Measurements from ENCODE around the gene LRRC63.
A peak's percentile ranks its signal among the peaks of the same experiment; 100 is the strongest.
"Not testable (repeated sequence)": the region's sequence is repeated elsewhere in the genome, so short reads cannot be mapped to it uniquely, and the experiment has no call there.

Gene LRRC63, protein sequence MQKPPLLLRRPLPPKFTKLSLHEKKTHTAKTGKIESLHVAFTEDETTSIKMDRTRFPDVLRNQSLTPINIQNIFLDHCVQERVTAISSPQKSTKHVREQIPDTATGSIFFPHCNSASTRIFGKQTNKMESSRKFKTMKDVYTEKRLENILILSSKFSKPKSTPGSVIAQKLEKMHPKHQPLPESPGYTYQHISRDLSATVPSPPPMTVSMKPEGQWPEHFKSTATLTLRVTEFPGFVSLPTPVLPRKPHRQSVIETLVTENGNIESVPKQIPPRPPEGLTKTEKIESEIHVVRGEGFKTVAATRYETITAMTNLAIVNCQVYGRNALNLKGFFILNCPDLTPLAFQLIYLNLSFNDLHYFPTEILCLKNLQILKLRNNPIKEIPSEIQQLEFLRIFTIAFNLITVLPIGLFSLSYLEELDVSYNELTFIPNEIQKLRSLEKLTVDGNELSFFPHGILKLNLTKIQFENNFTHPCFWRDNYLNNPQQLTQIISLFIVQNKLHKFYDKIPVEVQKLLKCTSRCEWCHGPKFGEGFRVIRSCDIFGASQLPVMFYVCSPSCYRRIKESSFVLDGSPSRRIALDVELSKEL

DNA sequence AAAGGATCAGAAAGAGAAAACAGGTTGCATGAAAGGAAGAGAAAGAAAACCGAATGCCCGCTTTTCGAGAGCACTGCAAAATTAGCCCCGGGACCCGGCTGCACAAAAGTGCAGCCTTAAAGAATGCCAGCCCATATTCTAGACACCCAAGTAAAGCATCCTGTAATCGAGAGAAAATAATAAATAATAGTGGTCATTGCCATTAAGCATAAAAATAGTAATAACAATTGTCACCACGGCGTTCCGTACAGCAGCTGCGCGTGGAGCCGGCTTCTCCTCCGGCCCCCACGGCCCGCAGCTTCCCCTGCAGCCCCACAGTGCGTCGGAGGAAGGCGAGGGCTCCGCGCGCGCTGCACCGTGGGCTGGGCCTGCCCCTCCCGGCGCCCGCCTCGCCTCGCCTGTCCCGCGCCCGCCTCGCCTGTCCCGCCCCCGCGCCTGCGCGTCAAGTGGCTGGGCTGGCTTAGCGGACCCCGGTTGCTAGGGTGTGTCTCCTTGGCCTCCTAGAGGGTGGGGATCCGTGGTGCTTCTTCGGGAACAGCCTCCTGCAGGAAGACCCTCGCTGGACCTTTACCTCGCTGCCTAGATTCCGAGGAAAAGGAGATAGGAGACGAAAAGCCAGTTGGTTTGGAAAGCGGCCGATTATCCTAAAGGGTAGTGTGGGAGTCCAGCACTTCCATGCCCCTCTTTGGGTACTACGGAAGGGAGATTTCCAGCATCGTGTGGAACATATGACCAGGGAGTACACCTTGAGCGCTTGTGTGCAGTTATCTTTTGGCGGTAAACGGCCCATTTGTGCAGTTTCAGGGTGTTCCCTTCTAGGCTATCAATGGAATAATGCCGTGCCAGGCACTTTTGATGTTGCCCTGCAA lies at the start of gene LRRC63:
LRRC63 (plus strand) TSS at position 446 of the 869 bp plus-strand sequence. CDS start 1,107 bp downstream, outside the sequence.
- DNase-seq (ENCODE audit: low read depth in 2 of 2) = peak; percentile 74 to 80

DNA sequence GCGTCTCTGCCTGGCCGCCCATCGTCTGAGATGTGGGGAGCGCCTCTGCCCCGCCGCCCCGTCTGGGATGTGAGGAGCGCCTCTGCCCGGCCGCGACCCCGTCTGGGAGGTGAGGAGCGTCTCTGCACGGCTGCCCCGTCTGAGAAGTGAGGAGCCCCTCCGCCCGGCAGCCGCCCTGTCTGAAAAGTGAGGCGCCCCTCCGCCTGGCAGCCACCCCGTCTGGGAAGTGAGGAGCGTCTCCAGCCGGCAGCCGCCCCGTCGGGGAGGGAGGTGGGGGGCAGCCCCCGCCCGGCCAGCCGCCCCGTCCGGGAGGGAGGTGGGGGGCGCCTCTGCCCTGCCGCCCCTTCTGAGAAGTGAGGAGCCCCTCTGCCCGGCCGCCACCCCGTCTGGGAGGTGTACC lies 49.0 kb upstream of the LRRC63 start:
- DNase-seq (ENCODE audit: low read depth in 2 of 2) = not testable (repeated sequence)

DNA sequence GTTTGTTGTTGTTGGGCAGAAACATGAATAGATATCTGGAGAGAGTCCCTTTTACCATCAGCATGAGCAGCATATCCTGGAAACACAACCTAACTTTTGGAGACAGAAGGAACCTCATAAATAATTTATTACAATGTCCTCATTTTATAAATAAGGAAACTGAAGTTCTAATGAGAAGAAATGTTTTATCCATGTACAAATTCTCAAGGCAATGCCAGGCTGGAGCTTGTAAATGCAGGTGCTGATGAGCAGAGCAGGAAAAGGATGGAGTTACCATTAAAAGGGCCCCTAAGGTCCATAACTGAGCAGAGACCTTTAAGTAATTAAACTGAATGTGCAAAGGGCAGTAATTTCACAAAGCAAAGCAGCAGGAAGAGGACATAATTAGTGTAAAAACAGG lies 47.1 kb upstream of the LRRC63 start:
- DNase-seq (ENCODE audit: low read depth in 2 of 2) = no peak

DNA sequence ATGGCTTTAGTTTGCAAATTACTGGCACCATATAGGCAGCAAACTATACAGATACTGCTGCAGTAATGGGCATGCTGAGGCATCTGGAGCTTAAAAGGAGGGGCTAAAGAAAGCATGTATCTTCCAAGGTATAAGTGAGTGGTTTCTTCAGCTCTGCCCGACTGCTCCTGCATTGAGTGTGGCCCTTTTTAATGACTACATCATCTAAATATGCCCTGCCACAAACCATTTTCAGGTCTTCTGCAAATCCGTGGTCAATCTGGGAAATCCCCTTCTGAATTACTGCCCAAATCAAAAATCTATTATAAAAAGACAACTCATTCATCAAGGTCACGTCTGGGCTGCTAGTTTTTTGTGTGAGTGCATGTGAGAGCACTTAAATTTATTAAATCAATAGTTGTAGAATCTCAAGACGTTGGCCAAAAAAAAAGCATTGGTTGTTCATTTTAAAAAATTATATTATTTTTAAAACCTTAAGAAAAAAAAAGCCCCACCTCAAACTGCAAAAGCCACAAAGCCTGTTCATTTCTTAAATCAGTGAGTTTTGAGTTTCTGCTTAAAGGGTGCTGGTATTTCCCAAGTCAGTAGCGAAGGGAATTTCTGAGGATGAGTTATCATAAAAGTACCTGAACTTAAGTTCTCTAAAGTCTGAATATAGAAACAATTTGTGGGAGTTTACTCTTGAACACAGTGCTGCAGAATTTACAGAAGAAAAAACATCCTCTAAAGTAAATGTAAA lies 46.1 kb upstream of the LRRC63 start:
- peak in 1 of 2 donors; percentile 37 for DNase-seq (ENCODE audit: low read depth in 2 of 2)

DNA sequence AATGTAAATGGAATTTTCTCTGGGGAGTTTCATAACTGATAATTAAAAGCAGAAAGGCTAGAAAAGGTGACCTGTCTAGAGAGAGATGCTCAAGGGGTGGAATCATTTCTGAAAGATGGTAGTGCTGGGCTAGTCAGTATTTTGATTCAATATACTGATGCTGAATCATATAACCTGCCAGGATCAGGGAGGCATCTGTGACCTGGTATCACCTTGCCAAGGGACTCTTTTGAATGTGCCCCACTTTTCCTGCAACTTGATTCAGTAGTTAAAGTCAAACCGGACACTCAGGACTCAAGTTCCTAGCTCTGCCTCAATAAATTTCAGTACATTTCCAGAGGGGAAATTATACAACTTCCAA lies 45.5 kb upstream of the LRRC63 start:
- no peak for DNase-seq (ENCODE audit: low read depth in 2 of 2)

DNA sequence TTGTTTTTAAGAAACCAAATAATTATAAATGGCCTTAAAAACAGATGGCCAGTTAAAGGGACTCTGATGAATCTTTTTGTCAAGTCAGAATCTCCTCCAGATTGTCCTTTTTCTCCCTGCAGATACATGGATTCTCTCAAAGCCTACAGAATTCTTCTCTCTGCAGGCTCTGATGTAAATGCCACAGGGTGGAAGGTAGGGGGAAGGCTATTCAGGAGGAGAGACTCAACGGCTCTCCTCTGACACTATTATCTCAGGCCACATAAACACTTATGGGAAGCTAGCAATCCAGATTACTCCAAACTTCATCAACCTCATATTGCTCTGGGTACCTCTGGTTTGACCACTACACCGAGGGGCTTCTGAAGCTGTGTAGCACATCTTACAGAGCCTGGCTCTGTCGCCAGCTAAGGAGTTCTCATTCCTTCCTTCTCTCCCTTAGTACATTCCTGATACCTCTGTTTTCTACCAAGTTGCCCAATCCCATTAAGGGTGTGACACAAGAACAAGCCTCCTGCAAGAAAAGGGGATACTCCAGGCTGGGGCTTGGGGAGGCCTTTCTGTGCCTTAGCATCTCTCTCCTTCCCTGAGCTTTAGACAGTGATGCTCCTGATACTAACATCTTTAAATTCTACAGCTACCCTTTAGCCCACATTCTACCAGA lies 44.6 kb upstream of the LRRC63 start:
- DNase-seq (ENCODE audit: low read depth in 2 of 2) = no peak

DNA sequence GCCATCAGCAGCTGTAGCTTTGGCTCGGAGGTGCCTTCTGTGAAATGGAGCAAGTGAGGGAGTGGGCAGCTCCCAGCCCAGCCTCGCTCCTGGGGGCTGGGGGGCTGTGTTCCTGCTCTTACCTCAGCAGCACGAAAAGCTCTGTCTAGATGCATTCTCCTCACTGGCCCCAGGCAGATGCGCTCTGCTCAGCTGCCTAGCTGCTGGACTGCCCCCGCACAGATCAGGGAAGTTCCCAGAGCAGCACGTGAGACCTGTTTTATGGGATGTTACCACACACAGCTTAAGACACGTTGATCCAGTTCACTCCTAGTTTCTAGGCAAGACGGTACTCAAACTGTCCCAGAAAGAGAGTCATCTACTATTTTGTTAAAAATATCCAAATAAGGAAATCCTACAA lies 43.4 kb upstream of the LRRC63 start:
- peak in 1 of 2 donors; percentile 52 for DNase-seq (ENCODE audit: low read depth in 2 of 2)

DNA sequence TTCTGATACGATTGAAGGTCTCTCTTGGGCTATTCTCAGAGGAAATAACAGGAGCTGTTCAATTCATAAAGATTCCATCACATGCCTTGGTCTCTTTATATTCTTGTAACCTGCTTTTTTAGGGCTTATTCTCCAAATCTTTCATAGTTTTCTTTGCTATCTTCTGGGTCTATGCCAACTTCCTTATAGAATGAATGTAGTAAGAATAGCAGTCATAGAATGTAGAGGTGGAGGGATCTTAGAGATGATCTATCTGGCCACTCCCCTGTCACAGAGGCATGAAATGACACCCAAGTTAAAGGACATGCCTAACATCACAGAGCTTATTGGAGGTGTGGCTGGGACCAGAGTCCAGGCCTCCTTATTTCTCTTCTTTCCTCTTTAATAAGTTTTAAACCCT lies 42.9 kb upstream of the LRRC63 start:
- no peak for DNase-seq (ENCODE audit: low read depth in 2 of 2)

DNA sequence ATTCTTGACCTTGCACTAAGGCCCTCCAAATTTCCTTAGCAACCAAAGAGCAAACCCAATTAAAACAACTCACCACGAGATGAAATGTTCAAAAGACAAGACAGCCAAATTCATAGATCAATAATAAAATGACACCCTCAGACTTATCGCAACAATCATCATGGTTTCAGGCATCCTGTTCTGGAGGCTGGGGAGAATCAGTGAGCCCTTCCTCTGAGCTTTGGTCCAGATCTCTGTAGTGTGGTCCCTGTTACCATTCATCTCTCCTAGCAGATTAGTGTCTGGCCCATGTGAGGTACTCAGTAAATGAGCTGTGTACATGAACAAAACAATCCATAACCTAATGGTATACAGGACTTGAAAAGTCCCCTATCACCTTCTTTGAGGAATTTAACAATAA lies 42.0 kb upstream of the LRRC63 start:
- DNase-seq (ENCODE audit: low read depth in 2 of 2) = no peak

DNA sequence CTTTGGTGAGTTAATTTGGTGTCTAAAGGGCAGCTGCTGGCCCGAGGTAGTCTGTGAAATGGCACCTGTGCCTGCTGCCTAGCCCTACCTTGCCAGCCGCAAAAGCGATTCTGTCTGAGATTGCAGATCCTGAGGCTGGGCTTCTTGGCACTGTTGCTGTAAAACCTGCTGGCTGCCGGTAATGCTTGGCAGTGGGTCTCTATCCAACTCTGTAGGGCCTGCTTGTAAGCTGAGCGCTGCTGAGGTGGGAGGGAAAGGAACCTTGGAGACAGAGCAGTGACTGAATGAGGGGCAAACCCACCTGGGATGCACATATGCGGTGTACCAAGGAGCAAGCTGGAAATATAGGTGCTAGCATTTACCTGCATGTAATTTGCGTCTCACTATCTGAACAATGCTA lies 41.5 kb upstream of the LRRC63 start:
- no peak for DNase-seq (ENCODE audit: low read depth in 2 of 2)

DNA sequence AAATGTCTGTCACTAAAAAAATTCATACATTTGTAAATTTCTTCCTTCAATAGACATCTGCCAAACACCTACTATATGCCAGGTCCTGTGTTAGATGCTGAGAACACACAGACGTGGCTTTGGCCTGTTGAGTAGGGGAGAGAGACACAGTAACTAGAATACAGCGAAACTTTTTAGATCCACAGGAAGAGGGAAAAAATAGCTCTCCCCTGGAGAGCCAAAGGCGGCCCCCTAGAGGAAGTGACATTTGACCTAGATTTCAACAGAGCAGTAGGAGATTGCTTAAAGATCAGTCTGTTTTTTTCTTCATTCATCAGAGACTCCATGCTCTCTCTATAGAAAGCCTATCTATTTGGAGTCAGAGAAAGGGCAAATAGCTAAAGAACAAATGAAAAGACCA lies 41.0 kb upstream of the LRRC63 start:
- no peak for DNase-seq (ENCODE audit: low read depth in 2 of 2)

DNA sequence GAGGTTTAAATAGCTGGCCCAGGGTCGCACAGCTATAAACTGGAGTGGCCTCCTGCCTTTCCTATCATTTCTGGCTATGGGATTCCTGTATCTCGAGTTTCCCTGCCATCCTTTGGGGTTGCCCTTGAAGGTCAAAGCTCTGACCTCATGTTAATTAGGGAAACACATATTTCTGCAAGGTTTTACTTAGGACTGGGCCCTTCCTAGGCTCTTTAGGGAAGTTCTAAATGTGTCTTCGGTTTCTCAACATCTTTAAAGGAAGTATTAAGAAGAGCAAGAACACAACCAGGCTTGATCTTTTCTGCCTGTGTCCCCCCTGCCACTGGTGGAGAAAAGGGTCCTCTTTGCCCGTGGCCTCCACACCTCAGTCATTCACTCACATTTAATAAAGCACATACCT lies 40.5 kb upstream of the LRRC63 start:
- DNase-seq (ENCODE audit: low read depth in 2 of 2) = no peak

DNA sequence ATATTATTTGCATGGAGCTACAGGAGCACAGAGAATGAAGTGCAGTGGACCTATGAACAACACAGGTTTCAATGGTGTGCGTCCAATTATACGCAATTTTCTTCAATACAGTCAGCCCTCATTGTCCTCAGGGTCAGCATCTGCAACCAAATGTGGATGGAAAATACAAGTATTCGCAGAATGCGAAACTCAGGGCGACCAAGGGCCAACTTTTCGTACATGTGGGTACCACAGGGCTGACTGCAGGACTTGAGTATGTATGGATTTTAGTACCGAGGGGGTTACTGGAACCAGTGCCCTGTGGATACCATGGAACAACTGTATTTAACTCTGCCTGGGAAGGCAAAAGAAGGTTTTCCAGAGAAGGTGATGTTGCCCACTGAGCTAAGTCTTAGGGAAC lies 40.0 kb upstream of the LRRC63 start:
- DNase-seq (ENCODE audit: low read depth in 2 of 2) = no peak

DNA sequence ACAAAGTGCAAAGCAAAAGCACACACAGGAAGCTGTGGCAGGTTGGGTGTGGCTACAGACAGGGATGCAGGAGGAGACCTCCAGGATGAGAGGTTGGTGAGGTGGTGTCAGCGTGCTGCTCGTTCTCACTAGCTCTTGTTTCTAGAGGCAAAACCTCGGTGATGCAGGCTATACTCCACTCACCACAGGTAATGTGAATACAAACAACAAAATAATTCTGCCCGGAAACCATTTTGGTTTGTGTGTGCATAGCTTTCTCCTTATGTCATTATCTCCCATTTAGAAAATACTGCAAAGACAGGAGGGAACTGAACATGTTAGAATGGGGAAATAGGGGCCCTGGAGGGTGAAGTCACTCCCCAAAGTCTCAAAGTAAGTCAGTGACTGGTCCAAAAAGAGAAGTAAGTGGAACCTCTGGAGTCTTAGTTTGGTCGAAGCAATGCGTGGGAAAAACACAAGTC lies 39.2 kb upstream of the LRRC63 start:
- DNase-seq (ENCODE audit: low read depth in 2 of 2) = no peak

DNA sequence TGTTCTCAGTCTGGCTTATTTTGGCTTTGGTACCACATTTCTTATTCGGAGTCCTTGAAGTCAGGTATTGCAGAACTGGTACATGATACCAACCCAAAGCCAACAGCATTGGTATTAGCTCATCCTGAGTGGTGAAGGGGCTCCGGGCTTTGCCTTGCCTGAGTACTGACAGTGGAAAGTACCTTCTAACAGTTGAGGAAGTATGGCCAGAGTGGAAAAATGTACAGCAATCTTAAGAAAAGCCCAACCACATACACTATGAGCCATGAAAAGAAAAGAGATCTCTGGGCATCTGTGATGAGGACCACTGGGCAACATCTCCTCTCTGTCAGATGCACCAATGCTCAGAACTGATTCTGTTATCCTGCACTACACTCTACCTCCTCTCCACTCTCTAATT lies 38.1 kb upstream of the LRRC63 start:
- no peak for DNase-seq (ENCODE audit: low read depth in 2 of 2)

DNA sequence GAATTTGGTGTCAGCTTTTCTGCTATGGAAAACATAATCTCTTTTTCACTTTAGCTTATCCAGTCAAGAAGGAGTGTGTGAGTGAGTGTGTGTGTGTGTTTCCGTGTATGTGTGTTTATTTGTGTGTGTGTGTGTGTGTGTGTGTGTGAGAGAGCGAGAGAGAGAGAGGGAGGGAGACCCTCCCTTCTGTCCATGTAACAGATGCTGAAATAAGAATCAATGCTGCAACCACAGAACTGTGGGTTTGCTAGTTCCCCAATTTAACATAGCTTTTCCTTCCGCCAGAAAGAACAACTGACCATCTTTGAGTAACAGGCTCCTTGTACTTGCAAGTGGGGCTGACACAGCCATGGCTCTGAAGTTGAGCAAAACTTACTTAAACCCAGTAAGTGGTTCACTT lies 35.0 kb upstream of the LRRC63 start:
- no peak for DNase-seq (ENCODE audit: low read depth in 2 of 2)

DNA sequence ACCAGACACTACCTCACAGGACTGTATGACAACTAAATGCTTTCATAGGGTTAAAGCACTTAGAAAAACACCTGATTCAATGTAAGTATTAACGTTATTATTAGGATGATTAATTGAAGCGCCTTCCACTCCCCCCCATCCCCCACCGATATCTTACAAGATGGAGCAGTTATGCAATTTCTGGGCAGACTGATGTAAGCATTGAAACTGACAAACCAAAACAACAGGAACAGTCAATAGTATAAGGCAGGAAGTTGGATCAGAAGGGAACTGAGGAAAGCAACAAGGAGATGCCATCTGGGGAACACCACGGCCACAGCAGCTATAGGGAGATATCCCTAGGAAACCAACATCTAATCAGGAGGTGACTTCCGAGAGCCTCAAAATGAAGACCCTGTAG lies 33.6 kb upstream of the LRRC63 start:
- DNase-seq (ENCODE audit: low read depth in 2 of 2) = no peak

DNA sequence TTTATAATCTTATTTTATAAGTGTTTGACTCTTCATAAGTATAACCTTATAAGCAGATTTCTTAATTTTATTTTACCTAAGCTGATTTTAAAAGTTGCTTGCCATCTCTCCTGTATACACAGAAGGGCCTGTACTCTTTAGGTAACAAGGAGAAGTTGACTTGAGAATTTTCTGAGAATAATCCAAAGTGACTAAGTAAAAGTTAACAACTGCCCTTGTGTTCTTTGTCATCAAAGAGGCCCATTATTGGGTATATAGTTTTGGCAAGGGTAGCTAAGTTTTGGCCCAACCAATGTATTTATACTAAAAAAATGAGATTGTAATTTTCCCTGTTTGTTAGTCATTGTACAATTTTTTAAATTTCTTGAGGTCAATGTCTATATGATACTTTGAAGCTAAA lies 32.9 kb upstream of the LRRC63 start:
- no peak for DNase-seq (ENCODE audit: low read depth in 2 of 2)

DNA sequence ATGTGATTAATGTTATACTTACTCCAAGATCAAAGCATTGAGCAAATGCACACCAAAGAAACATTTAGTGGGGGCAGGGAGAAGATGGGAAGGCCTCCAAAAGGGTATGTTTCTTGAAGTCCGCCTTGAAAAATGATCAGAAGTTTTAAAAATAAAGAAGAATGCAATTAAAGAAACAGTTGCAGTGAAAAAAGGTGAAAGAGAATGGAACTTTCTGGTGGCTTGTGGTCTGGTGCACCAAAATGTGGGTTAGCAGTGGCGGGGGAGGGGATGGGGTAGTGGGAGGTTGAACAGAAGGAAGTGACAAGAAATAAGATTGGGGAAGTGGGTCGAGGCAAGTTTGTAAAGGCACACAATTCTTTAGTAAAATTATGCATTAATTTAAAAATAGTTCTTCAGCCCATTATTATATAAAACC lies 32.2 kb upstream of the LRRC63 start:
- peak; percentile 67 to 68 for DNase-seq (ENCODE audit: low read depth in 2 of 2)

DNA sequence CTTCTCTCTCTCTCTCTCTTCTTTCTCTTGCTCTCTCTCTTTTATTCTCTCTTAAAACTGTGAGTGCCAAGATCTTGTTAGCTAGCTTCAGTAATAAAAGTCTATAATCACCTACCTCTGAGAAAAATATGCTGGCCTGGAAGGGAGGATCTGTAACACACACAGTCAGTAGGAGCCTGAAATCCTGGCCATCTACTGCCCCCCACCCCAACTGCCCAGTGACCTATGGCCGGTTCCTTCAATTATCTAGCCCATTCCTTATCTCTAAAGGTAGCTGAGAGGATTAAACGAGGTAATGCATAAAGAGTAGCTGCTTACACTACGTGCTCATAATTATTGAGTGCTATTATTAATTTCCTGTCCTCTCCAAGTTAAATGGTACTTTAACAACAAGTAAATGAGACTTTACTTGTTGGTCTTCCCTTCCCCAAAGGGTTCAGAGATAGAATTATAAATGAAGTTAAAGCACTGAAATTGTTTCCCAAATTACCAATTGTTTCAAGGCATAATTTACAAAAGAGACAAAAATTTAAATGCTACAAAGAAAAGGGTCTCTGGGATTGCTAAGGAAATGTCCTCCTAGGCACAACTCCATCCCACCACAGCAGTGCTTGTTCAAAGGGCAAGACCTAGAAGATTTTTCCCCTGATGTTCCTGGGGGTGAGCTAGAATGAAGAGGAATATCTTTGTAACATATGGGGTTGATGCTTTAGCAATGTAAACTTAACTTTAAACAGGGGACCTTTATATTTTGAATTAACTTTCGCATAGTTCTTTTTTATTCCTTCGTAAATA lies 31.6 kb upstream of the LRRC63 start:
- DNase-seq (ENCODE audit: low read depth in 2 of 2) = no peak
